Measurements from ENCODE around the gene DIS3L2.
"Not testable (repeated sequence)": the region's sequence is repeated elsewhere in the genome, so short reads cannot be mapped to it uniquely, and the experiment has no call there.

Gene DIS3L2

DNA sequence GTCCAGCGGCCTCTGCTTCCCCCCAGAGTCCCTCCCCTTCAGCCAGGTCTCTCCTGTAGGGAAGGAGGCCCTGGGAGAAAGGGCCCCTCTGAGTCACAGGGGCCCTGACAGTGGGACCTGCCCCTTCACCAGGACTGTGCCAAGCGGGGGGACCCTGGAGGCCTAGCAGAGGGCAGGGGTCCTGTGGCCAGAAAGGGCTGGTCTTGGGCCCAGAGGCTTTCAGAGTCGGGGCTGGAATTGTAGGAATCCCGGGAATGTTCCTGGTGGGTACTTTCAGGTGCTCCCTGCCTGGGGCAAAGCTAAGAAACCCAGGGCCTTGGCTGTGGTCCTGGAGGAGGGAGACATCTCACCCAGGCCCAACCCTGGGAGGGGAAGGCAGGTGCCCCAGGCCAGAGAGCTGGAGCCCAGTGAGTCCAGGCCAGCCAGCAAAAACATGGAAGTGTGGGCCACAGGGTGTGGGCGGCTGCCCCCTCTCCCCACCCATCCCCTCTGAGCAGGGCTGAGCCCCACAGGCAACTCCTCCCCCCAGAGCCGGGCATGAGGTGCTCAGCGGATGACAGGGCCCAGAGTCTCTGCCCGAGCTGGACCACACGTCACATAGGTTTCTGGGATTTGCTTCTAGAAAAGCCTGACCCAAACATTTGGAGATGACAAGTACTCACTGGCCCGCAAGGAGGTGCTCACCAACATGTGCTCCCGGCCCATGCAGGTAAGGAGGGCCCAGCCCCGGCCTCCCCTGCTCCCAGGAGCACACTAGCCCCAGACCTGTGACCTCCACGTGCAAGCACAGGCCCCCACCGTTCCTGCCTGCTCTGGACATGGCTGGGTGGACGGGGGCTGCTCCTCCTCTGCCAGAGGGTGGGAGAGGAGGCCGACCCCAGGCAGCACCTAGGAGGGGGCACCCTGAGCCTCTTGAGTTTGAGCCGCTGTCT lies 368.8 kb downstream of the DIS3L2 start:
- Histone ChIP-seq H3K9me3 (ENCODE audit: low read depth, low read length) (no peaks in the 10 kb centered on the region), H3K36me3 (ENCODE audit: insufficient read depth, low read length) (no peaks in the 10 kb centered on the region), H3K27ac (no peak overlapping the region), H3K4me3 (no peak overlapping the region), H3K9ac (ENCODE audit: insufficient read length) (no peak overlapping the region)
- no peak for TF ChIP-seq EZH2 (IDR thresholded peaks at IDR 0.05)
- no peak for TF ChIP-seq POLR2AphosphoS5 (IDR thresholded peaks at IDR 0.05; ENCODE audit: borderline replicate concordance, low read depth, low read length)
- TF ChIP-seq FOXP2 (optimal IDR thresholded peaks at IDR 0.05; ENCODE audit: control extremely low read depth, extremely low read length, insufficient read depth), result no peak
- DNase-seq (ENCODE audit: low read depth, low spot score), result no peak

DNA sequence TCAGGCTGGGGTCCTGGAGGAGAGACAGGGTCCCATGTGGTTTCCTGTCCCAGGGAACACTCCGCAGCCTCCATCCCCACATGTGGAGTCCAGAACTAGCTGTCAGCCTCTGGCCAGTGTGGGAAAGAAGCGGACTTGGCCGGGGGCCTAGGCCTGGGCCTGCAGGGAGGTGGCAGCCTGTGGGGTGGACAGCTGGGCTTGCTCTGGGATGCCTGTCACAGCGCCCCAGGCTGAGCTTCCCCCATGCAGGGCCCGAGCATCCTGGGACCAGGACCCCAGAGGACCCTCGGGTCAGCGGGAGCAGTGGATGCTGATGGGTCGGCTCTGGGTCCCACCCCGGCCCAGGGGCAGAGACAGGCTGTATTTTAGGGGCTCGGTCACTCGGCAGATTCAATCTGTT lies 369.5 kb downstream of the DIS3L2 start:
- H3K36me3 ChIP-seq (ENCODE audit: insufficient read depth, low read length); DNase-seq (ENCODE audit: low read depth, low spot score); H3K9me3 ChIP-seq (ENCODE audit: low read depth, low read length); H3K9ac ChIP-seq (ENCODE audit: insufficient read length); H3K27ac ChIP-seq; H3K4me3 ChIP-seq: not testable (repeated sequence)

DNA sequence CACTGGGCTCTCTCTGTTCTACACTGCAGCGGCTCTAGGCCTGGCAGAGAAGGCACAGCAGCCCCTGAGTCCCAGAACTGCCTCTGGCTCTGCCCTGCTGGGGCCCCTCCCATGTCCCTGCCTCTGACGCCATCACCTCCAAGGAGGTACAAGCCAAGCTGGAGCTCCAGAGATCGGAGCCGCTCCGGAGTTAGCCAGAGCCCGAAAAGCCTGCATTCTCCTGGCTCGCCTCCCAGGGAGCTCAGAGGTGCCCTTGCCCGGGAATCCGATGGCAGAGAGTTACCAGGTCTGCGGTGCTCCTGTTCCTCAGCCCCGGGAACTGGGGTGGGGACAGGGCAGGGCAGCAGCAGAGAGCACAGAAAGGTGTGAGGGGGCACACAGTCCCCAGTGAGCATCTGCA lies 370.1 kb downstream of the DIS3L2 start:
- not testable (repeated sequence) for H3K27ac ChIP-seq; DNase-seq (ENCODE audit: low read depth, low spot score); H3K36me3 ChIP-seq (ENCODE audit: insufficient read depth, low read length); H3K9me3 ChIP-seq (ENCODE audit: low read depth, low read length); H3K9ac ChIP-seq (ENCODE audit: insufficient read length); H3K4me3 ChIP-seq

DNA sequence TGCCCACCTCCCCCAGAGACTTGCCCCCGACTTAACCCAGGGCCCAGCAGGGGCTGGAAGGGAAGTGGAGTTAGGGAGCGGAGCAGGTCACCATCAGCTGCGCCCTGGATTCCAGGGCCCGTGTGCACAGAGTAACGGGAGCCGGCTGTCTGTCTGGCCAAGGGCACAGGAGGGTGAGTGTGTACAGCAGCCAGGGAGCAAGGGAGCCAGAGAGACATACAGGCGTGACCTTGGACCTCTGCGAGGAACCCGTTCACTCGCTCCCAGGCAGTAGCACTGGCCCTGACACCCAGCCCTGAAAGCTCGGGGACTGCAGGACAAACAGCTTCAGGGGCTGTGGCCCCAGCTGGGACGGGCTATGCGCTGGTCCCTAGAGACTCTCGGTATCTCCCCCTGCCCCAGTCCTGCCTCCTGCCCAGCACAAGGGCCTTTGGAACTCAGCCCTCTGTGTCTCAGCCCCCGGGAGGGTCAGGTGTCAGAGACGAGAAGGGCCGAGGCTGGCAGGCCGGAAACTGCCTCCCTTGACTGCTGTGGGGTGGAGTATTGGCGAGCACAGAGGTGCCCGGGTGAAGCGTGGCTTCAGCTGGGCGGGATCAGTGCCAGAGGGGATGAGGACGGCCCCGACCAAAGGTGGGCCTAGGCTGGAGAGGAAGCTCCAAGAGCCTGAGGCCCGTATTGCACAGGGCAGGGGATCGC lies 370.9 kb downstream of the DIS3L2 start:
- not testable (repeated sequence) for H3K9ac ChIP-seq (ENCODE audit: insufficient read length); H3K36me3 ChIP-seq (ENCODE audit: insufficient read depth, low read length); H3K27ac ChIP-seq; DNase-seq (ENCODE audit: low read depth, low spot score); H3K9me3 ChIP-seq (ENCODE audit: low read depth, low read length); H3K4me3 ChIP-seq

DNA sequence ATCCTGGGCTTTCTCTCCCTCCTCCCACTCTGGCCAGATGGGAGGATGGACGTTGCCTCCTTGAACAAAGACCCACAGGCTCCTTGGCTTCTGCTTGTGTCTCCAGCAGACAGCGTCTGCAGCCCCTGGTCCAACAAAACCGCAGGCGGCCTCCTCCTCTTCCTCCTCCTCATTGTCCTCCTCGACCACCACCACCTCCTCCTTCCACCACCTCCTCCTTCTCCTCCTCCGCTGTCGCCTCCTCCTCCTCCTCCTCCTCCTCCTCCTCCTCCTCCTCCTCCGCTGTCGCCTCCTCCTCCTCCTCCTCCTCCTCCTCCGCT lies 371.4 kb downstream of the DIS3L2 start:
- Histone ChIP-seq H3K36me3 (ENCODE audit: insufficient read depth, low read length) (no peaks in the 10 kb centered on the region), H3K9ac (ENCODE audit: insufficient read length) (no peak overlapping the region), H3K27ac (no peak overlapping the region), H3K9me3 (ENCODE audit: low read depth, low read length) (no peaks in the 10 kb centered on the region), H3K4me3 (no peak overlapping the region)
- TF ChIP-seq POLR2AphosphoS5 (IDR thresholded peaks at IDR 0.05; ENCODE audit: borderline replicate concordance, low read depth, low read length) (no peak), FOXP2 (optimal IDR thresholded peaks at IDR 0.05; ENCODE audit: control extremely low read depth, extremely low read length, insufficient read depth) (no peak), EZH2 (IDR thresholded peaks at IDR 0.05) (no peak)
- no peak for DNase-seq (ENCODE audit: low read depth, low spot score)

DNA sequence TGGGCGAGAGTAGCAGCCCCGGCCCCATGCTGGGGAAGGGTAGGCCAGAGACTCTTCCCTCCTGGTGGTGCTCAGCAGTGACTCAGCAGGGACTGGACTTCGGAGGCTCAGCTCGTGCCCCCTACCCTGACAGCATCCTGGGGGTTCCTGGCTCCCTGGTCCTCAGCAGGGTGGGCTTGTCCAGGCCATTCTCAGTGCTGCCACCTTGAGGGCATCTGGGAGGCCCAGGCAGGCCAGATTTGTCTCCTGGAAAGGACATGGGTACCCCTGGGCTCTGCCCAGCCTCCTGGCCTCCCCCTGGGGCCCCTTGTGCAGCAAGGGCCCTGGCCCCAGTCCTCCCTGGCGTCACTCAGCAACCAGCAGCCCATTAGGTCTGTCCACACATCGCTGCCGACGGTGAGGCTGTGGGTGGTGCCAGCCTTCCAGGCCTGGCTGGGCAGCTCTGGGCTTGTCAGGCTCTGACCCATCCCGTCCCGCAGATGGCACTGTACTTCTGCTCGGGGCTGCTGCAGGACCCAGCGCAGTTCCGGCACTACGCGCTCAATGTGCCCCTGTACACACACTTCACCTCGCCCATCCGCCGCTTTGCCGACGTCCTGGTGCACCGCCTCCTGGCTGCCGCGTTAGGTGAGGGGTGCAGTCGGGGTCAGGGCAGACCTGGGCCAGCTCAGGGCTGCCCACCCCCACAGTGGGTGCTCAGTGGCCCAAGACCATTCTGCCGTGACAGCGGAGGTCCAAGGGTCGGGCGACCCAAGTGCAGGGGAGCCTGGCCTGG lies 372.0 kb downstream of the DIS3L2 start:
- no peak for DNase-seq (ENCODE audit: low read depth, low spot score)
- H3K36me3 ChIP-seq (ENCODE audit: insufficient read depth, low read length), result no peaks in the 10 kb centered on the region
- H3K4me3 ChIP-seq, result no peak overlapping the region
- no peak overlapping the region for H3K9ac ChIP-seq (ENCODE audit: insufficient read length)
- TF ChIP-seq POLR2AphosphoS5 (IDR thresholded peaks at IDR 0.05; ENCODE audit: borderline replicate concordance, low read depth, low read length), result no peak
- H3K27ac ChIP-seq, result no peak overlapping the region
- no peaks in the 10 kb centered on the region for H3K9me3 ChIP-seq (ENCODE audit: low read depth, low read length)

DNA sequence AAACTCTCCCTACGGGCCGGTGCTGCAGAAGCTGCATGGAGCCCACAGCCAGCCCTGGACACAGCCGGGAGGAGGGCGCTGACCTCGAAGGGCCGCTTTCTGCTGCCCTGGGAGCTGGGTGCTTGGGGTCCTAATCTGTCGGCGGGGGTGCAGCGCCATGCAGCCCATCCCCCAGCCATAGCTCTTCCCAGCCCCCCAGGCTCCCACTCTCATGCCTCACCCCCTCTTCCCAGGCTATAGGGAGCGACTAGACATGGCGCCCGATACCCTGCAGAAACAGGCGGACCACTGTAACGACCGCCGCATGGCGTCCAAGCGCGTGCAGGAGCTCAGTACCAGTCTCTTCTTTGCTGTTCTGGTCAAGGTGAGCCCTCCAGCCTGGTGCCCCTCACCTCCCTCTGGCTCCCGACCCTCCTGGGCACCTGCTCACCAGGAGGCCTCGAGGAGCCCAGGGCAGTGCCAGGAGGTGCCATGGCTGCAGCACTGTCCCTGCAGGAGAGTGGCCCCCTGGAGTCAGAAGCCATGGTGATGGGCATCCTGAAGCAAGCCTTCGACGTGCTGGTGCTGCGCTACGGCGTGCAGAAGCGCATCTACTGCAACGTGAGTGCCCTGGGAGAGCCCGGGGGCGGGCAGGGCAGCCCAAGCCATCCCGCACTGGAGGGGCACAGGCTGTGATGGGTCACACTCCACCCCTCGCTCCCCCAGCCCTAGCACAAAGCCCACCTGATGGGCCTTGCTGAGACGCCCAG lies 372.8 kb downstream of the DIS3L2 start:
- DNase-seq (ENCODE audit: low read depth, low spot score); H3K9ac ChIP-seq (ENCODE audit: insufficient read length); H3K27ac ChIP-seq: not testable (repeated sequence)

DNA sequence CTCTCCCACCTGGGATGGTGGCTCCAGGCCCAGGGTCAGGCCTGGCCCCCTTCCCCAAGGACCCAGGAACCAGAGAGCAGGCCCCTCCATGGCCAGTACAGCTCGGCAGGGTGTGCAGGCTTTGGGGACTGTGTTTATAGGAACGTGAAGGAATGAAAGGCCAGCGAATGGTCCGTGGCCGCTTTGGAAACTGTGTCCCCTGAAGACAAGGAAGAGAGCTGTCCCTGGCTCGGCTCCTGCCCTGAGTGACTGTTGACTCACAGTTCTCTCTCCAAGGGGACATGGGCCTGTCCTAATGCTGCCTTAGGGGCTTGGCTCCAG lies 373.3 kb downstream of the DIS3L2 start:
- H3K9me3 ChIP-seq (ENCODE audit: low read depth, low read length); H3K4me3 ChIP-seq; H3K9ac ChIP-seq (ENCODE audit: insufficient read length); H3K27ac ChIP-seq; H3K36me3 ChIP-seq (ENCODE audit: insufficient read depth, low read length); DNase-seq (ENCODE audit: low read depth, low spot score): not testable (repeated sequence)

More for the DNA sequence above, 372.8 kb downstream of the DIS3L2 start:
- H3K9me3 ChIP-seq (ENCODE audit: low read depth, low read length); H3K4me3 ChIP-seq; H3K36me3 ChIP-seq (ENCODE audit: insufficient read depth, low read length): not testable (repeated sequence)

DNA sequence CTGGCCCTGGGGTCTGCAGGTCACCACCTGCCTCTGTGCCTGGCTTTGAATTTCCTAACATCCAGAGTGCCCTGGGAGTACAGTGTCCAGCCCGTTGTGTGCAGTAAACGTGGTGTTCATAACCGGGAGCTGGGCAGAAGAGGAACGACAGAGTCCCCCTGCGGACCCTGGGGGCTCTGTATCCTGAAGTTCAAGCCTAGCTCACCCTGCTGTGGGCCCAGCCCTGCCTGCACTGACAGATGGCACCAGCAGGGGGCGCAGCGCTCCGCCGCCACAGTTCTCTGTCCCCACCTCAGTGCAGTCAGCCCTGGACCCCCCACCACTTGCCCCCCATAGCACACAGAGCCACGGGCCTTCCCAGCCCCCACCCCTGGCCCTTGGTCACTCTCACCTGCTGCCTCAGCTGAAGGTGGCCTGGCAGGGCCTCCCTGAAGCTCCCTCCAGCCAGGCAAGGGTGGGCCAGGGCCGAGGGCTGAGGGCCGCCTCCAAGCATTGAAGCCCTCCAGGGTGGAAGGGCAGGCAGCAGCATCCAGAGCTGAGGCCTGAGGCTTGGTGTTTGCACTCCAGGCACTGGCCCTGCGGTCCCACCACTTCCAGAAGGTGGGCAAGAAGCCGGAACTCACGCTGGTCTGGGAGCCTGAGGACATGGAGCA lies 373.8 kb downstream of the DIS3L2 start:
- not testable (repeated sequence) for DNase-seq (ENCODE audit: low read depth, low spot score); H3K9ac ChIP-seq (ENCODE audit: insufficient read length); H3K9me3 ChIP-seq (ENCODE audit: low read depth, low read length); H3K36me3 ChIP-seq (ENCODE audit: insufficient read depth, low read length); H3K27ac ChIP-seq; H3K4me3 ChIP-seq
